Body of pancreas (tissue), 4 donors: ENCODE results near the gene CARS2.

Experiments
- CTCF ChIP-seq, 7 experiments: fragments of 450-650 bp in 4 of 7; fragments of 200-600 bp in 3 of 7; sonication (generic) in 3 of 7; IDR thresholded peaks; one replicate each; pipeline ENCODE4 v1.5.1; 2016 to 2019; ENCODE audit warnings: antibody characterized with exemption in 7 of 7
- POLR2A ChIP-seq, 3 donors: fragments of 450-650 bp; IDR thresholded peaks; one replicate each; pipeline ENCODE4 v1.6.1; 2016; ENCODE audit warnings: antibody characterized with exemption in 3 of 3, mild to moderate bottlenecking in 2 of 3

GRCh38 chr13:110592665-110593064 is 113.3 kb downstream of the CARS2 start:
- no peak for TF ChIP-seq CTCF (IDR thresholded peaks at IDR 0.05)
- no peak for TF ChIP-seq POLR2A (IDR thresholded peaks at IDR 0.05)
